Erythroblast (primary cell): Measurements from ENCODE around the gene RAP1GAP.

Experiments used
- GATA1 ChIP-seq: IDR thresholded peaks from 2 replicates; pipeline ENCODE4 v1.6.1; 2011; ENCODE audit warnings: low read depth, mild to moderate bottlenecking, control low read depth, low read length, moderate library complexity
- POLR2A ChIP-seq: IDR thresholded peaks from 2 replicates; pipeline ENCODE4 v1.6.1; 2011; ENCODE audit warnings: mild to moderate bottlenecking, low read length

- no peak for TF ChIP-seq POLR2A
- no peak for TF ChIP-seq GATA1
These were observed 2.1 kb upstream of the RAP1GAP start for GRCh38 chr1:21670956-21671902.
